HG03064 (cell line): Measurements from ENCODE around the gene NRP2.

Experiments
- ATAC-seq: cut with Tn5 transposase; IDR thresholded peaks from one replicate; pipeline ENCODE4 v1.9.1; 2021; ENCODE audit warnings: low read depth; ENCODE audit not compliant: unreplicated experiment

The NRP2 gene

DNA sequence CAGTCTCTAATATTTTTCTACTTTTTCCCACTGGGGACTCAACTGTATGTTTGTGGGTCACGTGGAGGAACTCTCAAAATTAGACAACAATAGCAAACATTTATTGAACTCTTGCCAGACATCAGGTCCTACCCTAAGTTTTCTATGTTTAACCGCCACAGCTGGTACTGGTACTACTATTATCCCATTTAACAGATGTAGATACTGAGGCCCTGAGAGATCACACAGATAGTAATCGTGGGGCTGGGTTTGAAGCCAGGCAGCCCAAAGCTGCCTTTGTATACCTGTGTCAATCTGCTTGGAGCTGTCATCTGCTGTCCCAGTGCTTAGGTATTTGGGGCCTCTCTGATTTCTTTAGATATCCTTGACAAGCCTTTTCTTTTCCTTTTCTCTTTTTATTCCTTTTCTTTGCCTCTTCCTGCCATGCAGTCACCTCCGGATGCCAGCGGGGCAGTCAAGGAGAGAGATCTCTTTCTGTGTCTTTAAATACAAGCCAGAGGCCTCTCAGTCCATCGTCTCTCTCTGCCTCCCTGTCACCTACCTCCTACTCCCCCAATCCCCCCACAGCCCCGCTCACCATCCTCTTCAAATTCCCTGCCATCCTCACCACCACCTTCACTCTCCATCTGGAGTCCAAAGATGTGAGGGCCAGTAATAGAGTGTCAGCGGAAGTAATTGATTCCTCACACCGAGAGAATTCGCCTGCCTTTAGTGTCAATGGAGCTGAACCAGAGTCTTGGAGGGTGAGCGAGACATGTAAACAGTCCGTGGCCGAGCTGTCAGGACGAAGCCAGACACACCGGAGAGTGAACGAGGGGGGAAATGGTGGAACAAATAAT is 23.4 kb downstream of the NRP2 start:
- no peak for ATAC-seq

DNA sequence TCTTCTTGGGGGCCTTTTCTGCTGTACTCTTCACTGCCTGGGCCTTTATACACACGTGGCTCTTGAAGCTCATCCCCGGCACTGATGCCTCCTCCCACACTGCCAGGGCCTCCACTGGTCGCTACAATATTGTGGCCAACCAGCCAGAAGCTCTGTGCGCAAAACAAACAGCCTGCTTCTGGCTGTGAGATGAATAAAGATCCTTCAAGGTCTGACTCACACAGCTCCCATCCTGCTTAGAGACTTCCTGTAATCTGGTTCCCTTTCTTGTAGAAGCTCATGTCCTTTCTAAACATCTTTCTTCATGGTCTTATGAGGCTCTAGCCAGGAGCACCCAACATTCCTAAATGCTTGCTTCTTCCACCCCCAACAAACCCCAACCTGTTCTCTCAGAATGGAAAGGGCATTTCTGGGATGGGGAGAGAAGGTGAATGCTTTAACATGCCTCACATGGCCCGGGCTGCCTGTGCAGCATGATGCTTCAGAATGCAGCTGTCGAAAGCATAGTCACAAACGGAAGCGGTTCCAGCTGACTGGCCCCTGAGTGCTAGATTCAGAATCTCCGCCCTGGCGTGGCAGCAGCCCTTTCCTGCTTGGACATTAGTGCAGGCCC is 24.6 kb downstream of the NRP2 start:
- peak; percentile 96 for ATAC-seq

DNA sequence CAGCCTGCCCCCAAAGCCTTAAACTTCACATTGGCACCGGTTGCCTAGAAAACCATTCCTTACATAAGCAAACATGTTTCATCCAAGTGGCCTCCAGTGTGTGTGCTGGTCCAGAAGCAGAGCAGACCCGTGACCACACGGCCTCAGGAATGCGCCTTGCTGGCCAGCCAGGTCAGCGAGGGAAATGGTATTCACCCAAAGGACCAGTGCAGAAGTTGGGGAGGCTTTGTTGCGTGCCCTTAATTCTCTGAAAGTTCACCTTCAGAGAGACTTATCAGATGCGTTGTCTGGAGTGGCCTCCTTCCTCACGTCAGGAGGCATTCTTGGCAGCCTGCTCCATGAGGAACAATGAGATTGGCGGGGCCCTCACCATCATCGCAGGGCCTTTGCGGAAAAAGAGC is 25.9 kb downstream of the NRP2 start:
- no peak for ATAC-seq

DNA sequence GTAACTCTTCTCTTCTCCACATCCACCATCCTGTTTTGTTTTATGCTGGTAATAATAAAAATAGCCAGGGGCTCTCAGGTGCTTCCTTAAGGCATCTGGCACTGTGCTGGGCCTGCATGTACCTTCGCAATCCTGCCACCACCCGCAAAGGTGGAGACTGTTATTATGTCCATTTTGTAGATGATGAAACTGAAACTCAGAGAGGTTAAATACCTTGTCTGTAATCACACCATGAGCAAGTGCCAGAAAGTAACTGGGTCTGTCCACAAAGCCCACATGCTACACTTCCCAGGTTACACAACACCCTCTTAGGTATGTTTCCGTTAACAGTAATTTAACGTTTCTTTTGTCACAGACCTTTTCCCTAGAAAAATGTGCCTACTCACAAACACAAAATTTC is 27.0 kb downstream of the NRP2 start:
- no peak for ATAC-seq

DNA sequence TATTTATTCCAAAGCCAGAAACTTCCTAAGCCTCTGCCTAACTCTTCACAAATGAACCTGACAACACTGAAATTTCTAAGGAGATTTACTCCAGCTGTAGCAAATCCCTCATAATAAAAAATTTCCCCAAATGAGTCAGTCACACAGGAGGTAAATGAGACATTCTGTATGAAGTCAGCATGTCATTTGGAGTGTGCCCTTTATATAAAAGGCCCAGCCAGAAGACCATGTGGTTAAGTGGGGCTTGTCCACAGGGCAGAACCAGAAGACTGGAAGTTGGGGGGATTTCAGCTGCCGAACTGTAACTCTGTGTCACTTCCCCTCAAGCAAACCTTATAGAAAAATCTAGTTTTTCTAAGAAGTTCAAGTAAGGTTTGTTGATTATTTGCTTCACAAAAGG is 30.2 kb downstream of the NRP2 start:
- no peak for ATAC-seq

DNA sequence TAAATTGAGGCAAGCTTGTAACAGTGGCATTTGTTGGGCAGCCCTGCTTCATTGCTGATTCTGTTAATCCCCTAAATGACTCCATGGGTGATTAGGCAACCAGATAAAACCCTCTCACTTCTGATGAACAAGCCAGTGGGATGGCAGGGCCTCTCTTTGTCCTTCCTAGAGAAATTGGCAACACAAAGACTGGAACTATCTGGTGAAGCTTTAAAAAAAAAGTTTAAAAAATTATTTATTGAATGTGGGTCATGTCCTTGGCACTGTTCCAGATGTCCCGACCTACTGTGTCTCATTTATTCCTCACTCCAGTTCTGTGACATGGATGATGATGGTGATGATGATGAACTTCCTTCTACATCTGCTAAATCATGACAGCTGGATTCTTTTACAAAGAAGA is 30.8 kb downstream of the NRP2 start:
- ATAC-seq: no peak

DNA sequence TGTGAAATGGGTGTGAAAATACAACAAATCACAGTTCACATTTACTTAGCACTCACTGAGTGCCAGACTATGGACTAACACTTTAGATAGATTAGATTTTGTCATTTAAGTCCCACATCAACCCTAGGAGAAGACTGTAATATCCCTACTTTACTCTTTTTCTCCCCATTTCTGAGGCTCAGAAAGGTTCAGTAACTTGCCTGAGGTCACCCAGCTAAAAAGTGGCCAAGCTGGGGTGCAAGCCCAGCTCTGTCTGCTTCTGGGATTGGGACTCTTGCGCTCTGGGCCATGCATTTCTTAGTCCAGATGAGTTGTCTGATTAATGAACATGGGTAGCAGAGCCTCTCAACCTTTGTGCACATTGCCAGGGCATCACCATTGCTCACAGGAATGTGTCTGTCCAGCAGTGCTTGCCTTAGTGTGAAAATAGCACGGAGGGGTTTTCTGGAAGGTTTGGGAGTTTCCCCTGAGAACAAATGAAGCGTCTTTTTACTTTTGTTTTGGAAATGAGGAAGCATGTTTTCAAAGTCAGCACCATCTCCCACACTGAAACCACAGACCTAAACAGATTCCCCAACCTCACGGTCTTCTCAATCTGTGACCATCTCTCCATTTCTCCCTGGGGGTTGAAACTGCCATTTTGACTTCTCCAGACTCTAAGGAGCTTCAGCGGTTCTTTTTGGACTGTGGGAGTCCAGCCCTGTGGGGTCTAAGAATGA is 31.9 kb downstream of the NRP2 start:
- peak; percentile 62 for ATAC-seq

DNA sequence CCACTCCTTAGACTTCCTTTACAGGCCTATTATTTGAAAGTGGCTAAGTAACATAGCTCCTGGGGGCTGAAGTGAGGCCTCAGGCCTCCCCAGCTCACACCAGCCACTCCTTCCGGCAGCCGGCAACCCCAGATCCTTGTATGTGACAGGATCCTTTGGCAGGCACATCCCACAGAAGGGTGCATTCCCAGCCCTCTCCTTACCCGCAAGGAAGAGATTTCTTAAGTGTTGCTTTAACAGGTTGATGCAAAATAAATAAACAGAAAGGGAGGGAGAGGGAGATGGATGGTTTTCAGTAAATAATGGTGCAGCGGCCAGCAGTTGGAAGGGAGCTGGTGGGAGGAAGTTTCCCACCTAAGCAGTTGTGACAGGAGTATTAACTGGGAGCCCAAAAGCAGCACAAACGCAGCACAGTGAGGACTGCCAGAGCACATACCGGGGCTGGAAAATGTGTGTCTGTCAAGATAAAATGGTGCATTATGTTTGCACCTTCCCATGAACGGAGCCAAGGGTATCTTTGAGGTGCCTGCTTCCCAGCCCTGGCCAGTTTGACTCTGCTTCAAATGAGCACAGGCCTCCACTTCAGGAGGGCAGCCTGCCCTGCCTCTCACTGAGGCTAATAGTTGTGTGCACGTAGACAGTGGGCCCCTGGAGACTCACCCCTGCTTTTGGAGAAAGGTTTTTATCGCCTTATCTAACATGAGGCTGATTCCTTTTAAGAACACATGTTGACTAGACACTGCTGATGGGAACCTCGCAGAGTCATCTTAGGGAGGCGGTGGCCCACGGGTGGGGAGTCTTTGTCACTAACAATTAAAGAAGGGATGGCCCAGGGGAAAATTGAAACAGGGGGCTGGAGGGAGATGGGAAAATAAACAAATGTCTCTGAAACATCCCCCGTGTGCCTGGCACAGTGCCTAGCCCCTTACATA is 32.8 kb downstream of the NRP2 start:
- ATAC-seq: no peak

DNA sequence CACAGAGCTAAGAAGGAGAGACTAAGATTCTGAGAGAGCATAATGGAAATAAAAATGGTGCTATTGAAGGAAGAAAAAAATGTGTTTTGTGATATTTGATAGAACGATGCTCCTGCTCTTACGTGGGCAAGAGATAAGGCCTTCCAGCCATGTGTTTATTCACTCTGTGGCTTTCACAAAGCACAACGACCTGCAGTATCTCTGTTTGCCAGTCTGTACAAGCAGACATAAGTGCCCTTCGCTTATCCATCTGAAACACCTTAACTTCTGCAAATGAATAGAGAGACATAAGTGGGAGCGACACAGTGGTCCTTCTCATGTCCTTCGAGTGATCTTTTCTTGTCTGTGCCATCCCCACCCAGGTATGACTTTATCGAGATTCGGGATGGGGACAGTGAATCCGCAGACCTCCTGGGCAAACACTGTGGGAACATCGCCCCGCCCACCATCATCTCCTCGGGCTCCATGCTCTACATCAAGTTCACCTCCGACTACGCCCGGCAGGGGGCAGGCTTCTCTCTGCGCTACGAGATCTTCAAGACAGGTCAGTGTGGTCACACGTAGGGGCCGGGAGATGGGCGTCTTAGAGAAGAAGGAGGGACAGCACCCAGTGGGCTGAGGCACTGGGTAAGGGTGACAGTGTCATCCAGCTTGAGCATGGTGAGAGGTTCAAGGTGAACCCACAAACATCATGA is 33.7 kb downstream of the NRP2 start:
- no peak for ATAC-seq

DNA sequence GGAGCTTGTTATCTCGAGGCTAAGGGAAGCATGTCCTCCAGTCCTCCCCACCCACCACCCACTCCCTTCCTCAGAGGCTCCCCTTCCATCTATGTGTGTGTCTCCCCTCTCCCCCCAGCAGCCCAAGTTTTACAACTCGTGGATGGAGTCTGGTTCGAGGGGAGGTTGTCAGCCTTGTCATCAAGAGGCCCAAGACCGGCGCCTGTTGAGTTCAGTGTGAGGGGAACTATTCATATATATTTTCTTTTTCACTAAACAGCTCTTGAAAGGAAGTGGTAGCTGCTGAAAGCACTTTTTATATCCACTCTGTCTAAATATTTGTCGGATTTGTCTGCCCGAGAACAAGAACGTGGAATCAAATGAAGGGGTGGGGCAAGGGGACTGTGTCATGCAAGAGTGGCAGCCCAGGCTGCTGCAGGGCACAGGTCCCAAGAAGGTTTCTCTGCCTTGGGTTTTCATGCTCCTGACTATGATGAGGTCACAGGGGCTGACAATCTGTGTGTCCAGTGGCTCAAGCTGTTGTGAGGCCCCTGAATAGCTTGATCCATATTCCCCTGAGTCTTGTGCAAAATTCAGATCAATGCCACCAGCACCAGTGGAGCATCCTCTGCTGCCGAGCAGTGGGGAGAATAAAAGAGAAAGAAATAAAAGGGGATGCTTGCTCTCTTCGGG is 35.0 kb downstream of the NRP2 start:
- no peak for ATAC-seq

DNA sequence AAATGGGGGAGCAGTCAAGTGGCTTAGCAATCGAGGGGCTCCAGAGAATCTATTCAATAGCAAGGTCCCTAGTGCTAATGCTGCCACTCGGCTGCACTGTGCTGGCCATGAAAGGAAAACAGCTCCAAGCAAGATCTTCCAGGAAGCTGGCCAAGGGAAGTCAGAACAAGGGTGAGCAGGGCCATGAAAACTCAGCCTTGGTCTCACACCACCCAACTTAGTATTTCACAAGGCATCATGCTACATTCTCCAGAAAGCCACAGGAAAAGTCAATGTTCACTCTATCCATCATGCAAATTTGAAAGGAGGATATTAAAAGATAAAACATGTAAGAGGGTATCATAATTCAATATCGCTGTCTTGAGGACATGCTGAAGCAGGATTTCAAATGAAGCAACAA is 35.7 kb downstream of the NRP2 start:
- no peak for ATAC-seq

DNA sequence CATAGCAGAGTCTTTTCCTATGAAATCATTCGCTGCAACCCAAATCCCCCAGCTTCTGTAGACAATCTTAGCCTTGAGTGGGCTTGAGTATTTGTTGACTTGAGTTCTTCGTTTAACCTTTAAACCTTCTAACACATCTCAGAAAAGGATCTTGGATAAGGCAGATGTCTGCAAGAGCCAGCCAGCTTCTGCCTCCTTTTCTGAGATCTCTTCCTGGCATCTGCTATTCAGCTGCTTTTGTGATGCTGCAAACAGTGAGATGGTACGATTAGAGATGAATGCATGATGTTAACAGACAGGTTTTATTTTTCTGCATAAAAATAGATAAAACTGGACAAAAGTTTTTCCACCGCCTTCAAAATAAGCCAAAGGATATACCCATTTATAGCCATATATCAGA is 37.5 kb downstream of the NRP2 start:
- ATAC-seq: no peak

DNA sequence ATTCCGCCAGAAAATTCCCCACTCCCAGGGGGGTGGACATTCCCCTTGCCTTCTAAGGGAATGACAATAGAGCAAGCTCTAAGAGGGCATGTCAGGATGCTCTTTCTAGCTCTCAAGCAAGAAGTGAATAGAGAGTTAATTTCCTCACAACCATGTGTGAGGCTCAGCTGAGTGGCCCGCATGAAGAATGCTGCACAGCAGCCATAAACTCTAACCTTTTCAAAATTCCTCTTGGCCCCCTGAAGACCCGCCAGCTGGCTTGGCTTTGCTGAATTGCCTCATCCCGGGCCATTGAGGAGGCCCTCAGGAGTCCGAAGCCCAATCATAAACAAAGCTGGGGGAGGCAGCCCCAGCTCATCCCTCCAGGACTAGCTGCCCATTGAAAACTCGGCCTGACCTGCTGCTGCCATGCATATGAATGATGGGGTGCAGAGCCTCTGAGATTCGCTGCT is 38.2 kb downstream of the NRP2 start:
- no peak for ATAC-seq

DNA sequence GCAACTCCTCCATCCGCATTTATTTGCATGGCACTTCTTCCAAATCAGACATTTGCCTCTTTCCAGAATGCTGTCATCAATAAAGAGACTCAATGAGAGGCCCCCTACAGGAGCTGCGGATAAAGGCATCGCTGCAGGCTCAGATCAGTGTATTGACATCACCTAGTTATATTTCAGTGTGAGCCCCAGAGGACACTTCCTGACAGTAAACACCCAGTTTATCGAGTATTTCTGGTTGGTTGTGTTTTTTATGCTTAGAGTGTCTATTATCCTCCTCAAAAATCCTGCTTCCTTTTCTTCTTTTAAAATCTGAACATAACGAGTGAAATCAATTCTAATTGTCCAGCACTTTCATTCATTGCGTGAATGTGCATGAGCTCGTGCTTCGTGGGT is 38.8 kb downstream of the NRP2 start:
- ATAC-seq: no peak

DNA sequence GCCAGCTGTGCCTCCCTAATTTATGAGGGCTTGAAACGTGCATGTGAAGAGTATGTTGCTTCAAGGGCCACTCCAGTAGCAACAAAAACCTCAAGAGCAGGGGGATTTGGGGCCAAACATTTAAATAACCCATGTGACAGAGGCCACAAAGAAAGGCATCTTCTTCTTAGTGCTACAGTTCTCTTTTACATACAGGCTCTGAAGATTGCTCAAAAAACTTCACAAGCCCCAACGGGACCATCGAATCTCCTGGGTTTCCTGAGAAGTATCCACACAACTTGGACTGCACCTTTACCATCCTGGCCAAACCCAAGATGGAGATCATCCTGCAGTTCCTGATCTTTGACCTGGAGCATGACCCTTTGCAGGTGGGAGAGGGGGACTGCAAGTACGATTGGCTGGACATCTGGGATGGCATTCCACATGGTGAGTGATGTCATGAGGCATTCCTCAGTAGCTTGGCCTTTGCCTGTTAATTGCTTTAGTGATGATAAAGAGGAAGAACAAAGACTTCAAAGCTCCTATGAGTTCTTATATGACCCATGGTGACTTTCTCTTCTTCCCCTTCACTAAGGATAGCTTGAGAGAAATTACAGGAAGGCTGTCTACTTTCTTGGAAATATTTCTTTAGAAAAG is 40.1 kb downstream of the NRP2 start:
- ATAC-seq: no peak

DNA sequence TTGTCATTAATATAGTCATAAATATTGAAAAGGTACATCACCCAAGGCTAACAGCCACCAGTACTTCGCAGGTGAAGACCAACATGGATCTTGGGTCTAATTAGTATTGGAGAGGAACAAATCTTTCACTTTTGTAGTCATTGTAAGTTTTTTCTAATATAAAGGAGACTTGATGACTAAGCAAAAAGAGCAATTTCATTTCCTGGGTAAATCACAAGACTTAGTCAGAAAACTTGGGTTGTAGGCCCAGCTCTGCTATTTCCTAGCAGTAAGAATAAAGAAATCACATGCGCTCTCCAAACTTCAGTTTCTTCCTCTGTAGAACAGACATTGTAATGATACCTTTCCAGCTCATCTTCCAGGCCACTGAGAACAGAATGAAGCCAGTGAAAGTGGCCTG is 40.9 kb downstream of the NRP2 start:
- no peak for ATAC-seq

DNA sequence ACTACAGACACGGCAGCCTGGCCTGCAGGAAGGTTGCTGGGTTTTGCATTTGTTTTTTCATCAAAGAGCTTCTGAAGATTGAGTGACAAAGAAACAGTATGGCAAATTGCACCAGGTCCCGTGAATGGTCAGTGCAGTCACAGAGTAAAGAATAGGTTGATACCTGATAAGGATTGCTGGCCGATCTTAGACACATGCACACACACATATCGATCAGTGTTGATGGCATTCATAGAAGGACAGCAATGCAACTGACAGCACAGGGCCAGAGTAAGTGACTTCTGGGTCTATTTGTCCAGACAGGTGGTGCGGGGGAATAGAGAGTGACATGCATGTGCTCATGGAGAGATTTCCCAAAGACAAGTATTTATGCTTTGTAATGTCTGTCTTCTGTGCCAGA is 42.8 kb downstream of the NRP2 start:
- no peak for ATAC-seq

DNA sequence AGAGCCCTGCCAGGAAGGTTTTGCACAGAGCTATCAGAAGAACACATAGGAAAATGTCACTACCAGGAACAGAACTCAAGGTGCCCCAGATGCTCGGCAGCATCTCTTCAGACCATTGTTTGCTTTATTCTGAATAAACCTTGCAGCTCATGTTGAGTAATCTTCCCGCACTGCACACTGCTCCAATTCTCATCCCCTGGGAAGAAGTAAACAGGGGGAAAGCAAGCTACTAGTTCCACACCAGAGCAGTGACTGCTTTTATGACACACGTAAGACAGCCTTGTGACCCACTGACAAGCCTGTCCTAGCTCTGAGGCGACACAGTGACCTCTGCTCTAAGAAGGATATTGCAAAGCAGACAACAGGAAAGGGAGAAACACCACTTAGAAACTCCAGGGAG is 44.2 kb downstream of the NRP2 start:
- no peak for ATAC-seq

DNA sequence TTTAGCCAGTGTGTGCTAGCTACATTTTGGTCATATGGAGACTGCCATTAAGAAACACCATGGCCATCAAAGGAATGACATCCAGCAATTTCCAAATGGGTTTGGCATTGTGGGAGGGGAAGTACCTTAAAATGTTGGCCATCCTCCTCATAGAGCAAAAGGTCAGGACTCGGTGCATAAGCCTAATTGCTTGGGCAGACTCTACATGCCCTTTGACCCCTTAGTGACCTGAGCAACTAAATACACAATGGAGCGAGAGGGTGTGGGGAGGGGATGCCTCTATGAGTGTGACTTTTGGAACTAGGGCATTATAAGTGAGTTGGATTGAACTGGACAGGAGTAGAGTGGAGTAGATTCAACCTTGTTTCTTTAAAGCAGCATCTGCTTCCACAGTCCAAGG is 44.9 kb downstream of the NRP2 start:
- no peak for ATAC-seq
